Erythroblast (primary cell): ENCODE results near the gene TBC1D2.

ENCODE experiments used
- GATA1 ChIP-seq: IDR thresholded peaks from 2 replicates; pipeline ENCODE4 v1.6.1; 2011; ENCODE audit warnings: low read depth, mild to moderate bottlenecking, control low read depth, low read length, moderate library complexity
- POLR2A ChIP-seq: IDR thresholded peaks from 2 replicates; pipeline ENCODE4 v1.6.1; 2011; ENCODE audit warnings: mild to moderate bottlenecking, low read length

DNA sequence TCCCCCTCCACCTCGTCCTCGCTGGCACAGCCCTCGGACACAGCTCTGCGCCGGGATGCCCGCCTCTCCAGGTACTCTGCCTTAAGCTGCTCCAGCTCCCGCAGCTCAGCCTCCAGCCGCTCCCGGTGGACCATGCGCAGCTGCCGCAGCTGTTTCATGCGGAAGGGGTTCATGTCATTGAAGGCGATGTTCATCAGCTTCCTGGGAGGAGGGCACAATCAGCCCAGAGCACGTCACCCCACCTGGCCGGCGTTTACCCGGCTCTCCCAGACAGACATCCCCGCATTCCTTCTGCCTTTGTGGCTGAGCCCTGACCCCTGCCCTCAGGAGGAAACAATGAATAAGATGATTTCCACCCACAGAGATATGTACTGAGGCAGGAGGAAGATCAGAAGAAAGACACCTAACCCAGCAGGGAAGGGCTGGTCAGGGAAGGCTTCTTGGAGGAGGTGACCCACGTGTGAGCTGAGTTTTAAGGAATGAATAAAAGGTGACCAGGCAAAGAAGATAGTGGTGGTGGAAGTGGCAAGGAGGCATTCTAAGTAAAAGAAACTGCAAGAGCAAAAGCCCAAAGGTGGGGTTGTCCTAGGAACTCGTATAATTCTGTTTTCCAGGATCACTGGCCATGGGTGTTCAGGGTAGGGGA lies 55.9 kb downstream of the TBC1D2 start:
- TF ChIP-seq POLR2A (no peak), GATA1 (no peak)
